Measurements from ENCODE around the gene FAM180A. TPM values are rescaled to one million over a fixed set of nuclear protein-coding genes. Genes with fewer than 3 reads are reported as not detected.

FAM180A gene
- total and polyA plus RNA-seq, 2 of the 8 experiments (the other 6 are each of a cell fraction or from before 2014, with no cell fraction given), result not detected

- ChIA-PET CTCF (ENCODE audit: partially characterized antibody) (interaction anchor here (1.0 to 2.8 kb wide), 4 partner anchors 10 to 59 kb away, joined by 3 to 10 read pairs (median 7); no protein-coding TSS in a partner anchor), POLR2A (ENCODE audit: partially characterized antibody) (no interaction called here)
- H2BK120ac ChIP-seq (replicated peaks; ENCODE audit: low read depth, low read length), result no peak overlapping the region
- H2AK5ac ChIP-seq (ENCODE audit: low read depth, low read length), result no peak overlapping the region
- no peak overlapping the region for H3K4me2 ChIP-seq (ENCODE audit: insufficient read depth in 1 of 2, low read depth in 2 of 2, low read length in 2 of 2)
- no peaks in the 10 kb centered on the region for H3K79me1 ChIP-seq (ENCODE audit: low read depth, low read length)
- H3K79me2 ChIP-seq (ENCODE audit: control insufficient read depth in 1 of 2, insufficient read depth in 2 of 2, low read length in 2 of 2), result no peaks in the 10 kb centered on the region
- no peak overlapping the region for H2BK20ac ChIP-seq (ENCODE audit: low read length)
- H3K23ac ChIP-seq (ENCODE audit: insufficient read length), result no peak overlapping the region
- WGBS, 2 experiments (ENCODE audit: extremely low coverage in 1 of 2, insufficient coverage in 1 of 2, insufficient read length in 1 of 2, insufficient replicate concordance in 2 of 2, low coverage in 1 of 2, low lambda C conversion rate in 2 of 2, missing lambda C conversion rate in 1 of 2), result 75% methylated on average over 2 of the region's 2 CpGs; no CpG with 5 or more reads in 1 of the 2 experiments
- no peaks in the 10 kb centered on the region for H3K27me3 ChIP-seq (replicated peaks in 1 of 4; ENCODE audit: control insufficient read depth in 3 of 4, extremely low read depth in 1 of 4, insufficient read depth in 3 of 4, low read length in 3 of 4)
- no peak overlapping the region for H2AFZ ChIP-seq (ENCODE audit: low read length)
- no peak overlapping the region for H3K27ac ChIP-seq (ENCODE audit: low read depth, low read length)
- no peaks in the 10 kb centered on the region for H3K9me3 ChIP-seq (ENCODE audit: insufficient read depth in 2 of 2, low read depth in 1 of 2, low read length in 1 of 2)
- H4K91ac ChIP-seq (replicated peaks; ENCODE audit: insufficient read length, low read length), result no peak overlapping the region
- H4K8ac ChIP-seq (ENCODE audit: extremely low read depth, insufficient read depth, low read length), result no peak overlapping the region
- TF ChIP-seq ASH2L (IDR thresholded peaks at IDR 0.05; ENCODE audit: low read length) (no peak), YY1 (IDR thresholded peaks at IDR 0.05; ENCODE audit: low read depth, low read length) (no peak)
- no peak overlapping the region for H2BK15ac ChIP-seq (ENCODE audit: low read length)
- H3K36me3 ChIP-seq (ENCODE audit: control insufficient read depth in 2 of 4, insufficient read depth in 4 of 4, low read length in 3 of 4), result no peaks in the 10 kb centered on the region
- no peak overlapping the region for H3K4ac ChIP-seq (replicated peaks; ENCODE audit: insufficient read length, low read depth, low read length)
- H2BK12ac ChIP-seq (ENCODE audit: low read depth, low read length), result no peak overlapping the region
- FAIRE-seq (no peak), DNase-seq (ENCODE audit: low read depth in 1 of 2, low spot score in 2 of 2) (no peak)
- H3K23me2 ChIP-seq (ENCODE audit: low read depth, low read length), result no peaks in the 10 kb centered on the region
- H3K18ac ChIP-seq (ENCODE audit: extremely low read depth, low read length), result no peak overlapping the region
- no peak overlapping the region for H2BK5ac ChIP-seq (ENCODE audit: low read depth, low read length)
- no peaks in the 10 kb centered on the region for H4K20me1 ChIP-seq (replicated peaks in 1 of 2; ENCODE audit: control insufficient read depth in 1 of 2, insufficient read depth in 2 of 2, low read length in 2 of 2)
- H3K4me1 ChIP-seq (replicated peaks in 1 of 4; ENCODE audit: control insufficient read depth in 3 of 4, insufficient read depth in 4 of 4, low read length in 3 of 4), result no peaks in the 10 kb centered on the region; a peak in 1 of 7 replicates
- no peak overlapping the region for H3K4me3 ChIP-seq (ENCODE audit: extremely low read depth in 1 of 4, insufficient read depth in 2 of 4, low read depth in 3 of 4, low read length in 4 of 4)
- H3K14ac ChIP-seq (ENCODE audit: insufficient read length), result no peak overlapping the region
- H3K9ac ChIP-seq (replicated peaks in 1 of 4; ENCODE audit: extremely low read depth in 1 of 4, low read depth in 3 of 4, low read length in 3 of 4), result no peak overlapping the region
- no peak overlapping the region for H3K56ac ChIP-seq (replicated peaks; ENCODE audit: insufficient read length, low read depth, low read length)
- H4K5ac ChIP-seq (ENCODE audit: insufficient read length, low read depth, low read length), result no peak overlapping the region
Observed at GRCh38 chr7:135741905-135742304, 6.7 kb downstream of the FAM180A start.
